H1 (cell line): ENCODE measurements around the gene FAM9C. TPM values are rescaled to one million over a fixed set of nuclear protein-coding genes. Genes with fewer than 3 reads are reported as not detected.

Source experiments
- CTCF ChIA-PET: fragments of 300-600 bp; sonication (Branson Sonifier 250); formaldehyde crosslinking; loops from one replicate; lab custom pipeline; 2021; ENCODE audit not compliant: partially characterized antibody; lab: Charles Lee
- POLR2A ChIA-PET: fragments of 300-600 bp; sonication (Branson Sonifier 250); formaldehyde crosslinking; loops from one replicate; lab custom pipeline; 2021; ENCODE audit warnings: inconsistent platforms; ENCODE audit not compliant: partially characterized antibody; lab: Charles Lee
- DNase-seq, 2 experiments: peaks; one replicate each; pipeline versions ENCODE4 v3.0.0 to v3.0.0-alpha.2; 2010 to 2022; ENCODE audit warnings: low spot score in 2 of 2, low read depth in 1 of 2, mixed read lengths in 1 of 2
- FAIRE-seq: peaks from 2 replicates; lab custom pipeline; 2011; peaks lifted over from hg19 to GRCh38; lab: Jason Lieb, UNC
- H2AFZ ChIP-seq: 2 replicates; pipeline ENCODE4 v1.8.1; 2012; ENCODE audit warnings: low read length, inconsistent platforms
- H2AK5ac ChIP-seq: 2 replicates; pipeline ENCODE4 v1.6.1; 2013; ENCODE audit warnings: low read depth, low read length
- H2BK120ac ChIP-seq: replicated peaks from 2 replicates; pipeline ENCODE3; 2013; ENCODE audit warnings: low read depth, low read length, inconsistent platforms
- H2BK12ac ChIP-seq: 2 replicates; pipeline ENCODE4 v1.6.1; 2013; ENCODE audit warnings: low read depth, low read length
- H2BK15ac ChIP-seq: 2 replicates; pipeline ENCODE4 v1.6.1; 2013; ENCODE audit warnings: low read length
- H2BK20ac ChIP-seq: 2 replicates; pipeline ENCODE4 v1.6.1; 2013; ENCODE audit warnings: low read length
- H2BK5ac ChIP-seq: 2 replicates; pipeline ENCODE4 v1.6.1; 2013; ENCODE audit warnings: low read depth, low read length
- H3K14ac ChIP-seq: 2 replicates; pipeline ENCODE4 v1.6.1; 2013; ENCODE audit warnings: inconsistent platforms; ENCODE audit not compliant: insufficient read length
- H3K18ac ChIP-seq: 2 replicates; pipeline ENCODE4 v1.6.1; 2013; ENCODE audit warnings: low read length; ENCODE audit errors: extremely low read depth
- H3K23ac ChIP-seq: 2 replicates; pipeline ENCODE4 v1.6.1; 2013; ENCODE audit warnings: inconsistent platforms; ENCODE audit not compliant: insufficient read length
- H3K23me2 ChIP-seq: 2 replicates; pipeline ENCODE4 v1.6.1; 2013; ENCODE audit warnings: low read depth, low read length
- H3K27ac ChIP-seq: 2 replicates; pipeline ENCODE4 v1.6.1; 2011; ENCODE audit warnings: low read depth, low read length, inconsistent platforms
- H3K27me3 ChIP-seq, 4 experiments: replicated peaks in 1 of 4; 1 replicate in 1 of 4; 2 replicates in 3 of 4; pipeline versions ENCODE4 v1.6.1 to v1.8.1; 2011 to 2013; ENCODE audit warnings: low read length in 3 of 4, mild to moderate bottlenecking in 3 of 4, inconsistent platforms in 2 of 4, mixed read lengths in 2 of 4, moderate library complexity in 1 of 4; ENCODE audit not compliant: control insufficient read depth in 3 of 4, insufficient read depth in 3 of 4; ENCODE audit errors: extremely low read depth in 1 of 4
- H3K36me3 ChIP-seq, 4 experiments: 2 replicates each; pipeline versions ENCODE4 v1.6.1 to v1.8.1; 2011 to 2013; ENCODE audit warnings: mild to moderate bottlenecking in 4 of 4, low read length in 3 of 4, moderate library complexity in 2 of 4, control low read depth in 1 of 4, inconsistent platforms in 1 of 4; ENCODE audit not compliant: insufficient read depth in 4 of 4, control insufficient read depth in 2 of 4
- H3K4ac ChIP-seq: replicated peaks from 2 replicates; pipeline ENCODE3; 2013; ENCODE audit warnings: low read length, low read depth, mixed read lengths, inconsistent platforms; ENCODE audit not compliant: insufficient read length
- H3K4me1 ChIP-seq, 4 experiments: replicated peaks in 1 of 4; 1 replicate in 1 of 4; 2 replicates in 3 of 4; pipeline versions ENCODE4 v1.6.1 to v1.8.1; 2011 to 2013; ENCODE audit warnings: low read length in 3 of 4, inconsistent platforms in 2 of 4, mixed read lengths in 1 of 4; ENCODE audit not compliant: insufficient read depth in 4 of 4, control insufficient read depth in 3 of 4
- H3K4me2 ChIP-seq, 2 experiments: 2 replicates each; pipeline versions ENCODE4 v1.6.1 to v1.8.1; 2011 to 2013; ENCODE audit warnings: low read depth in 2 of 2, low read length in 2 of 2, control low read depth in 1 of 2, inconsistent platforms in 1 of 2, mild to moderate bottlenecking in 1 of 2; ENCODE audit not compliant: insufficient read depth in 1 of 2
- H3K4me3 ChIP-seq, 4 experiments: fragments of 200-600, 300-600 bp in 1 of 4; sonication (generic), shearing (Covaris generic), sonication (Bioruptor Twin) in 1 of 4; 2 replicates each; pipeline versions ENCODE4 v1.5.1 to v1.8.1; 2011 to 2016; ENCODE audit warnings: low read length in 4 of 4, low read depth in 3 of 4, control low read depth in 2 of 4, inconsistent platforms in 2 of 4, mild to moderate bottlenecking in 2 of 4, mixed read lengths in 1 of 4, moderate library complexity in 1 of 4; ENCODE audit not compliant: insufficient read depth in 2 of 4; ENCODE audit errors: extremely low read depth in 1 of 4
- H3K56ac ChIP-seq: replicated peaks from 2 replicates; pipeline ENCODE3; 2013; ENCODE audit warnings: low read depth, mild to moderate bottlenecking, mixed read lengths, low read length, inconsistent platforms; ENCODE audit not compliant: insufficient read length
- H3K79me1 ChIP-seq: 2 replicates; pipeline ENCODE4 v1.6.1; 2013; ENCODE audit warnings: low read depth, low read length, control low read depth
- H3K79me2 ChIP-seq, 2 experiments: 2 replicates each; pipeline versions ENCODE4 v1.6.1 to v1.8.1; 2012 to 2013; ENCODE audit warnings: low read length in 2 of 2, mild to moderate bottlenecking in 2 of 2, inconsistent platforms in 1 of 2; ENCODE audit not compliant: insufficient read depth in 2 of 2, control insufficient read depth in 1 of 2
- H3K9ac ChIP-seq, 4 experiments: replicated peaks in 1 of 4; 1 replicate in 1 of 4; 2 replicates in 3 of 4; pipeline versions ENCODE4 v1.6.1 to v1.8.1; 2011 to 2013; ENCODE audit warnings: low read depth in 3 of 4, low read length in 3 of 4, control low read depth in 2 of 4, mild to moderate bottlenecking in 2 of 4, moderate library complexity in 2 of 4, inconsistent platforms in 1 of 4; ENCODE audit errors: extremely low read depth in 1 of 4
- H3K9me3 ChIP-seq, 2 experiments: 2 replicates each; pipeline versions ENCODE4 v1.6.1 to v1.8.1; 2012 to 2013; ENCODE audit warnings: mild to moderate bottlenecking in 2 of 2, moderate library complexity in 2 of 2, control low read depth in 1 of 2, inconsistent platforms in 1 of 2, low read depth in 1 of 2, low read length in 1 of 2, mixed read lengths in 1 of 2; ENCODE audit not compliant: insufficient read depth in 2 of 2
- H4K20me1 ChIP-seq, 2 experiments: replicated peaks in 1 of 2; 2 replicates each; pipeline versions ENCODE3 to v1.8.1; 2011 to 2013; ENCODE audit warnings: inconsistent platforms in 2 of 2, low read length in 2 of 2, mild to moderate bottlenecking in 1 of 2; ENCODE audit not compliant: insufficient read depth in 2 of 2, control insufficient read depth in 1 of 2
- H4K5ac ChIP-seq: 2 replicates; pipeline ENCODE4 v1.6.1; 2013; ENCODE audit warnings: low read length, low read depth, mixed read lengths, inconsistent platforms; ENCODE audit not compliant: insufficient read length
- H4K8ac ChIP-seq: 2 replicates; pipeline ENCODE4 v1.8.0; 2013; ENCODE audit warnings: mild to moderate bottlenecking, moderate library complexity, low read length, inconsistent platforms; ENCODE audit not compliant: insufficient read depth; ENCODE audit errors: extremely low read depth
- H4K91ac ChIP-seq: replicated peaks from 2 replicates; pipeline ENCODE3; 2013; ENCODE audit warnings: low read length, mixed read lengths, inconsistent platforms; ENCODE audit not compliant: insufficient read length
- BRCA1 ChIP-seq: IDR thresholded peaks from 2 replicates; pipeline ENCODE4 v1.6.1; 2012; ENCODE audit warnings: low read depth, low read length, improper control_type of control experiment
- EZH2 ChIP-seq: fragments of 200-600 bp; sonication (generic); IDR thresholded peaks from 2 replicates; pipeline ENCODE4 v1.7.1; 2012; ENCODE audit warnings: low read depth, mild to moderate bottlenecking, moderate library complexity, low read length, inconsistent platforms; ENCODE audit not compliant: severe bottlenecking
- GABPA ChIP-seq: IDR thresholded peaks from 2 replicates; pipeline ENCODE4 v1.6.1; 2011; ENCODE audit warnings: mild to moderate bottlenecking, low read length, moderate library complexity, borderline replicate concordance; ENCODE audit not compliant: insufficient read depth
- GTF2F1 ChIP-seq: IDR thresholded peaks from 2 replicates; pipeline ENCODE4 v1.6.1; 2012; ENCODE audit warnings: low read depth, low read length, improper control_type of control experiment, borderline replicate concordance
- KDM4A ChIP-seq: IDR thresholded peaks from one replicate; pipeline ENCODE4 v1.7.1; 2012; ENCODE audit warnings: low read depth, mild to moderate bottlenecking, moderate library complexity, low read length, inconsistent platforms; ENCODE audit not compliant: severe bottlenecking
- KDM5A ChIP-seq: fragments of 200-600 bp; IDR thresholded peaks from 2 replicates; pipeline ENCODE4 v1.7.1; 2012; ENCODE audit warnings: mild to moderate bottlenecking, low read length, inconsistent platforms, mixed read lengths
- PHF8 ChIP-seq: fragments of 200-600 bp; sonication (generic); conservative IDR thresholded peaks from 2 replicates; pipeline ENCODE4 v1.7.1; 2012; ENCODE audit warnings: low read depth, mild to moderate bottlenecking, inconsistent platforms, low read length, moderate library complexity
- POLR2A ChIP-seq, 2 experiments: IDR thresholded peaks; 1 replicate in 1 of 2; 2 replicates in 1 of 2; pipeline ENCODE4 v1.6.1; 2011; ENCODE audit warnings: low read depth in 2 of 2, low read length in 2 of 2, mild to moderate bottlenecking in 2 of 2; ENCODE audit errors: control extremely low read depth in 1 of 2
- RBBP5 ChIP-seq: IDR thresholded peaks from 2 replicates; pipeline ENCODE4 v1.7.1; 2012; ENCODE audit warnings: low read depth, mild to moderate bottlenecking, inconsistent platforms, low read length, moderate library complexity, borderline replicate concordance
- SP1 ChIP-seq: IDR thresholded peaks from 2 replicates; pipeline ENCODE4 v1.6.1; 2011; ENCODE audit warnings: low read depth, low read length
- SP2 ChIP-seq: IDR thresholded peaks from 2 replicates; pipeline ENCODE4 v1.6.1; 2012; ENCODE audit warnings: mild to moderate bottlenecking, low read length, inconsistent platforms
- SUZ12 ChIP-seq: fragments of 200-600 bp; sonication (generic); IDR thresholded peaks from 2 replicates; pipeline ENCODE4 v1.6.1; 2012; ENCODE audit warnings: mild to moderate bottlenecking, inconsistent platforms, low read length, moderate library complexity, mixed read lengths
- TAF7 ChIP-seq: optimal IDR thresholded peaks from 2 replicates; pipeline ENCODE3; 2011; ENCODE audit warnings: low read depth, mild to moderate bottlenecking, inconsistent platforms, low read length, moderate library complexity, borderline replicate concordance
- YY1 ChIP-seq: IDR thresholded peaks from 2 replicates; pipeline ENCODE4 v1.6.1; 2011; ENCODE audit warnings: low read depth, mild to moderate bottlenecking, low read length
- WGBS, 2 experiments: shearing (Covaris generic) in 1 of 2; methylation state at CpG; one replicate each; pipeline versions ENCODE4 v1.1.6 to v1.1.7; 2013 to 2015; ENCODE audit warnings: low lambda C conversion rate in 2 of 2, mixed read lengths in 2 of 2, inconsistent platforms in 1 of 2, low coverage in 1 of 2, missing lambda C conversion rate in 1 of 2; ENCODE audit not compliant: insufficient replicate concordance in 2 of 2, insufficient coverage in 1 of 2, insufficient read length in 1 of 2; ENCODE audit errors: extremely low coverage in 1 of 2, missing lambda C conversion rate in 1 of 2; 5-methylcytosine and 5-hydroxymethylcytosine counted together
- polyA plus RNA-seq, 7 experiments: library from polyadenylated mRNA; depleted of rRNA in 3 of 7; stranded (reverse) in 5 of 7; unstranded in 2 of 7; fragments of >200 nt in 5 of 7; fragments of 200-250 nt in 2 of 7; gene quantifications; 1 replicate in 5 of 7; 2 replicates in 1 of 7; 4 replicates in 1 of 7; pipeline versions ENCODE4 v1.2.1 to v1.2.3, GENCODE V29; 2011 to 2013; ENCODE audit warnings: missing spikeins in 2 of 7, mixed read lengths in 2 of 7
- total RNA-seq: library from RNA; stranded (reverse); fragmentation: NEBNext Ultra II Directional; extraction: Animal tissue kit (Norgen Biotek cat#: 25700); gene quantifications from 2 replicates; pipeline ENCODE4 v1.2.1, GENCODE V29; 2021

Gene FAM9C
- total and polyA plus RNA-seq, 2 of the 8 experiments (the other 6 are each of a cell fraction or from before 2014, with no cell fraction given) = not detected

GRCh38 chrX:13091111-13091765 lies 46.8 kb upstream of the FAM9C start:
- no peak overlapping the region for H3K27ac ChIP-seq
- H3K27me3 ChIP-seq = no peaks in the 10 kb centered on the region
- no peaks in the 10 kb centered on the region for H4K20me1 ChIP-seq
- no peak overlapping the region for H4K91ac ChIP-seq
- no peaks in the 10 kb centered on the region for H3K9me3 ChIP-seq
- DNase-seq (no peak), FAIRE-seq (peak; percentile 19)
- POLR2A ChIA-PET = interaction anchor here (0.6 kb wide), 1 partner anchor 12 kb away, joined by 3 read pairs; no protein-coding TSS in a partner anchor
- H4K5ac ChIP-seq = no peak overlapping the region
- CTCF ChIA-PET = no interaction called here
- H2BK5ac ChIP-seq = no peak overlapping the region
- H2AFZ ChIP-seq = no peak overlapping the region
- H3K4me2 ChIP-seq = no peak overlapping the region
- H3K18ac ChIP-seq = no peak overlapping the region
- H3K14ac ChIP-seq = no peak overlapping the region
- no peak overlapping the region for H2AK5ac ChIP-seq
- no peaks in the 10 kb centered on the region for H3K23me2 ChIP-seq
- no peak overlapping the region for H3K4me3 ChIP-seq
- no peak overlapping the region for H2BK20ac ChIP-seq
- no peaks in the 10 kb centered on the region for H3K79me2 ChIP-seq
- no peaks in the 10 kb centered on the region for H3K79me1 ChIP-seq
- no peak overlapping the region for H3K9ac ChIP-seq
- H2BK120ac ChIP-seq = no peak overlapping the region
- H2BK15ac ChIP-seq = no peak overlapping the region
- no peak overlapping the region for H3K56ac ChIP-seq
- no peaks in the 10 kb centered on the region for H3K4me1 ChIP-seq
- H3K23ac ChIP-seq = no peak overlapping the region
- 71% methylated on average over 5 of the region's 6 CpGs; no CpG with 5 or more reads in 1 of the 2 experiments for WGBS, 2 experiments
- no peak overlapping the region for H4K8ac ChIP-seq
- no peak overlapping the region for H3K4ac ChIP-seq
- H2BK12ac ChIP-seq = no peak overlapping the region
- H3K36me3 ChIP-seq = no peaks in the 10 kb centered on the region
- TF ChIP-seq EZH2 (no peak), BRCA1 (no peak), SP1 (no peak), KDM5A (no peak), SUZ12 (no peak), SP2 (no peak), GTF2F1 (no peak), YY1 (no peak), TAF7 (no peak), PHF8 (no peak), POLR2A (IDR thresholded peaks at IDR 0.05; ENCODE audit: control extremely low read depth in 1 of 2, low read depth in 2 of 2, low read length in 2 of 2) (no peak), RBBP5 (no peak), GABPA (no peak), KDM4A (no peak)
